HT-29 (cell line): ENCODE data around the gene PUM1. TPM values are rescaled to one million over a fixed set of nuclear protein-coding genes. Genes with fewer than 3 reads are reported as not detected.
"Not testable (repeated sequence)": the region's sequence is repeated elsewhere in the genome, so short reads cannot be mapped to it uniquely, and the experiment has no call there.

Source experiments
- DNase-seq: peaks from one replicate; pipeline ENCODE4 v3.0.0-alpha.2; 2015; ENCODE audit warnings: low spot score
- total RNA-seq: library from RNA; depleted of rRNA; stranded (reverse); fragments of >200 nt; shearing (Covaris generic); gene quantifications from 2 replicates; pipeline ENCODE4 v1.2.3, GENCODE V29; 2014

PUM1 gene
- total RNA-seq, 1 experiment from 2014 or later: 59.0 TPM

- peak; percentile 63 for DNase-seq
Measured at GRCh38 chr1:31064718-31065309, 703 bp downstream of the PUM1 start.

GRCh38 chr1:31064111-31064717 is 1.3 kb downstream of the PUM1 start:
- peak; percentile 34 for DNase-seq

- DNase-seq: peak; percentile 50
Measured at GRCh38 chr1:31063631-31064030, 1.9 kb downstream of the PUM1 start.

- DNase-seq: no peak
Measured at GRCh38 chr1:31062867-31063380, 2.6 kb downstream of the PUM1 start.

- DNase-seq: peak; percentile 52
Measured at GRCh38 chr1:31062162-31062866, 3.2 kb downstream of the PUM1 start.

- no peak for DNase-seq
Measured at GRCh38 chr1:31058012-31058411, 7.5 kb downstream of the PUM1 start.

- no peak for DNase-seq
Measured at GRCh38 chr1:31055953-31056352, 9.6 kb downstream of the PUM1 start.

- DNase-seq: no peak
Measured at GRCh38 chr1:31055501-31055900, 10.0 kb downstream of the PUM1 start.

- no peak for DNase-seq
Measured at GRCh38 chr1:31054958-31055481, 10.5 kb downstream of the PUM1 start.

GRCh38 chr1:31054349-31054748 is 11.2 kb downstream of the PUM1 start:
- DNase-seq: no peak

- DNase-seq: not testable (repeated sequence)
Measured at GRCh38 chr1:31052613-31053012, 12.9 kb downstream of the PUM1 start.

GRCh38 chr1:31051611-31052010 is 13.9 kb downstream of the PUM1 start:
- DNase-seq: no peak

- DNase-seq: not testable (repeated sequence)
Measured at GRCh38 chr1:31047507-31047906, 18.0 kb downstream of the PUM1 start.

- no peak for DNase-seq
Measured at GRCh38 chr1:31043631-31044030, 21.9 kb downstream of the PUM1 start.

GRCh38 chr1:31042656-31043055 is 22.9 kb downstream of the PUM1 start:
- DNase-seq: no peak

- DNase-seq: no peak
Measured at GRCh38 chr1:31041529-31041928, 24.0 kb downstream of the PUM1 start.

GRCh38 chr1:31040038-31040437 is 25.5 kb downstream of the PUM1 start:
- DNase-seq: no peak

- not testable (repeated sequence) for DNase-seq
Measured at GRCh38 chr1:31038935-31039334, 26.6 kb downstream of the PUM1 start.

- DNase-seq: no peak
Measured at GRCh38 chr1:31038360-31038759, 27.2 kb downstream of the PUM1 start.

- DNase-seq: no peak
Measured at GRCh38 chr1:31036749-31037500, 28.6 kb downstream of the PUM1 start.

GRCh38 chr1:31033598-31033997 is 31.9 kb downstream of the PUM1 start:
- DNase-seq: no peak

GRCh38 chr1:31032266-31032665 is 33.3 kb downstream of the PUM1 start:
- no peak for DNase-seq
